GM12878 (cell line): ENCODE results near the gene ZC3H8. TPM values are rescaled to one million over a fixed set of nuclear protein-coding genes. Genes with fewer than 3 reads are reported as not detected.

Source experiments
- ATAC-seq: fragments of 200-7000 bp; cut with Tn5 transposase; 3 replicates; pipeline ENCODE4 v1.9.1; 2020; ENCODE audit warnings: mild to moderate bottlenecking, moderate library complexity
- BruUV-seq: library from RNA; stranded (reverse); fragments of 400-500 nt; replicated peaks from 2 replicates; lab custom pipeline; 2021; lab: Mats Ljungman, UMichigan
- CTCF ChIA-PET: fragments of 300-600 bp; sonication (Branson Sonifier 250); formaldehyde crosslinking; extraction: SDS; loops from one replicate; lab custom pipeline; 2021; ENCODE audit warnings: inconsistent platforms; lab: Yijun Ruan, JAX
- POLR2A ChIA-PET: fragments of 350-600 bp; formaldehyde crosslinking; extraction: SDS; loops from one replicate; lab custom pipeline; 2021; ENCODE audit warnings: inconsistent platforms; lab: Charles Lee
- RAD21 ChIA-PET: fragments of 300-600 bp; sonication (Branson Sonifier 250); formaldehyde crosslinking; loops from one replicate; lab custom pipeline; 2023; ENCODE audit warnings: antibody characterized with exemption; ENCODE audit not compliant: unreplicated experiment; lab: Charles Lee
- SMC1A ChIA-PET: fragments of 300-600 bp; sonication (Branson Sonifier 250); formaldehyde crosslinking; loops from one replicate; lab custom pipeline; 2023; ENCODE audit not compliant: unreplicated experiment, uncharacterized antibody; lab: Charles Lee
- DNase-seq: peaks from one replicate; pipeline ENCODE4 v3.0.0-alpha.2; 2011; ENCODE audit warnings: low read depth, low spot score
- FAIRE-seq: peaks from 3 replicates; lab custom pipeline; 2011; peaks lifted over from hg19 to GRCh38; lab: Jason Lieb, UNC
- H2AFZ ChIP-seq: 2 replicates; pipeline ENCODE4 v1.6.0; 2011; ENCODE audit warnings: low read depth, low read length, control low read depth; ENCODE audit not compliant: control insufficient read depth
- H3K27ac ChIP-seq: 2 replicates; pipeline ENCODE4 v1.5.1; 2011; ENCODE audit warnings: control low read depth; ENCODE audit not compliant: control insufficient read depth, insufficient read depth
- H3K27me3 ChIP-seq, 2 experiments: replicated peaks in 1 of 2; 2 replicates each; pipeline versions ENCODE4 v1.6.0 to v1.6.1; 2011; ENCODE audit warnings: low read length in 1 of 2; ENCODE audit not compliant: control insufficient read depth in 2 of 2, insufficient read depth in 2 of 2
- H3K36me3 ChIP-seq, 2 experiments: 2 replicates each; pipeline ENCODE4 v1.5.1; 2011; ENCODE audit warnings: low read length in 1 of 2; ENCODE audit not compliant: control insufficient read depth in 2 of 2, insufficient read depth in 2 of 2
- H3K4me1 ChIP-seq: 2 replicates; pipeline ENCODE4 v1.6.1; 2011; ENCODE audit warnings: mild to moderate bottlenecking, low read length, moderate library complexity, mixed read lengths; ENCODE audit not compliant: control insufficient read depth, insufficient read depth
- H3K4me2 ChIP-seq: 2 replicates; pipeline ENCODE4 v1.6.0; 2011; ENCODE audit warnings: control low read depth; ENCODE audit not compliant: control insufficient read depth, insufficient read depth
- H3K4me3 ChIP-seq: fragments of 200-600 bp; sonication (generic); 2 replicates; pipeline ENCODE4 v1.5.1; 2016
- H3K79me2 ChIP-seq: 2 replicates; pipeline ENCODE4 v1.6.0; 2011; ENCODE audit warnings: low read length; ENCODE audit not compliant: control insufficient read depth, insufficient read depth
- H3K9ac ChIP-seq: 2 replicates; pipeline ENCODE4 v1.8.0; 2011; ENCODE audit warnings: low read length, control low read depth, mixed read lengths; ENCODE audit not compliant: control insufficient read depth, insufficient read depth
- H3K9me3 ChIP-seq: replicated peaks from 3 replicates; pipeline ENCODE4 v1.5.1; 2011; ENCODE audit warnings: mild to moderate bottlenecking, low read length; ENCODE audit not compliant: control insufficient read depth, insufficient read depth
- H4K20me1 ChIP-seq: 2 replicates; pipeline ENCODE4 v1.6.0; 2011; ENCODE audit not compliant: control insufficient read depth, insufficient read depth
- ASH2L ChIP-seq: fragments of 300-600, 200-600 bp; sonication (generic); IDR thresholded peaks from 2 replicates; pipeline ENCODE4 v1.6.1; 2017; ENCODE audit warnings: low read depth, mild to moderate bottlenecking, borderline replicate concordance
- ETV6 ChIP-seq, 2 experiments: fragments of 450-650 bp in 1 of 2; IDR thresholded peaks in 1 of 2; conservative IDR thresholded peaks in 1 of 2; 2 replicates each; pipeline ENCODE4 v1.6.1; 2014; ENCODE audit warnings: antibody characterized with exemption in 1 of 2, borderline replicate concordance in 1 of 2, low read depth in 1 of 2, mild to moderate bottlenecking in 1 of 2, moderate library complexity in 1 of 2
- FOXK2 ChIP-seq: fragments of 450-650 bp; IDR thresholded peaks from 2 replicates; pipeline ENCODE4 v1.6.1; 2017; ENCODE audit warnings: mild to moderate bottlenecking, moderate library complexity
- RAD51 ChIP-seq: fragments of 450-650 bp; IDR thresholded peaks from 2 replicates; pipeline ENCODE4 v1.6.1; 2016; ENCODE audit warnings: moderate library complexity, mild to moderate bottlenecking, inconsistent platforms
- SP1 ChIP-seq: IDR thresholded peaks from one replicate; pipeline ENCODE4 v1.6.1; 2011; ENCODE audit warnings: low read depth, low read length
- whole genome bisulfite sequencing: methylation state at CpG from one replicate; pipeline ENCODE4 v1.1.6; 2016; ENCODE audit warnings: low lambda C conversion rate; ENCODE audit not compliant: insufficient replicate concordance, insufficient coverage; ENCODE audit errors: missing lambda C conversion rate; 5-methylcytosine and 5-hydroxymethylcytosine counted together
- in situ Hi-C: fragments of 300-500 bp; cut with MboI; formaldehyde crosslinking; loops from 9 replicates; pipeline ENCODE4 v1.14.3; 2018; ENCODE audit warnings: mixed read lengths
- intact Hi-C: fragments of 100-400 bp; cut with micrococcal nuclease; formaldehyde crosslinking; loops from one replicate; pipeline ENCODE4 v1.14.2; 2022; ENCODE audit not compliant: unreplicated experiment
- polyA plus RNA-seq, 11 experiments: library from polyadenylated mRNA; depleted of rRNA in 4 of 11; unstranded in 6 of 11; stranded (reverse) in 5 of 11; fragments of >200 nt; fragmentation: Nextera tagmentation in 4 of 11; fragmentation: Illumina TruSeq in 1 of 11; extraction: Ambion mirVana in 4 of 11; extraction: Trizol in 1 of 11; gene quantifications; 1 replicate in 1 of 11; 2 replicates in 10 of 11; pipeline versions ENCODE4 v1.2.1 to v1.2.3, GENCODE V29; 2011 to 2016; ENCODE audit warnings: inconsistent platforms in 2 of 11, missing spikeins in 2 of 11, low read depth in 1 of 11
- total RNA-seq, 4 experiments: library from RNA; depleted of rRNA in 3 of 4; stranded (reverse); fragments of >200 nt in 3 of 4; fragmentation: Illumina TruSeq in 1 of 4; extraction: Trizol in 1 of 4; gene quantifications; 2 replicates each; pipeline versions ENCODE4 v1.2.1 to v1.2.3, GENCODE V29; 2013 to 2021

Gene ZC3H8
- total and polyA plus RNA-seq, 10 of the 15 experiments (the other 5 are each of a cell fraction or from before 2014, with no cell fraction given), result 9.9 to 28.4 (median 19.5) TPM

- Histone ChIP-seq H3K4me3 (no peak overlapping the region), H4K20me1 (no peaks in the 10 kb centered on the region), H3K4me2 (no peak overlapping the region), H3K79me2 (no peaks in the 10 kb centered on the region), H3K9me3 (no peaks in the 10 kb centered on the region), H2AFZ (peak overlapping the region; percentile 61), H3K27me3 (no peaks in the 10 kb centered on the region; a peak in 2 of 4 replicates), H3K27ac (no peak overlapping the region), H3K9ac (no peak overlapping the region), H3K4me1 (peaks cover 8% of the 10 kb centered on the region), H3K36me3 (no peaks in the 10 kb centered on the region)
- no peak for DNase-seq
- FAIRE-seq, result no peak
- ChIA-PET SMC1A (interaction anchor here (1.7 kb wide), 1 partner anchor 13 kb away, joined by 6 read pairs; no protein-coding TSS in a partner anchor), RAD21 (no interaction called here), POLR2A (interaction anchor here (0.5 kb wide), 1 partner anchor 353 kb away, joined by 3 read pairs; no protein-coding TSS in a partner anchor), CTCF (no interaction called here)
- TF ChIP-seq ASH2L (no peak), SP1 (no peak), ETV6 (conservative IDR thresholded peaks at IDR 0.05 in 1 of 2, IDR thresholded peaks at IDR 0.05 in 1 of 2; ENCODE audit: borderline replicate concordance in 1 of 2, low read depth in 1 of 2) (0 out of 4 replicates have a peak, but pooled peaks of 1 of the 2 experiments have one; percentile 29), RAD51 (no peak), FOXK2 (no peak)
- ATAC-seq, result peak; percentile 48
- no TSS peak for BruUV-seq
- 16% methylated on average over 9 of the region's 9 CpGs for WGBS
- in situ Hi-C loops (no loop called here), intact Hi-C loops (no loop called here)
Measured at GRCh38 chr2:112187805-112188596, 66.8 kb downstream of the ZC3H8 start.
